ENCODE measurements around the gene KIAA0586.

GRCh38 chr14:58464652-58465051, 37.1 kb downstream of the KIAA0586 start:
- TF ChIP-seq POLR2AphosphoS5 (IDR thresholded peaks at IDR 0.05; ENCODE audit: borderline replicate concordance, low read depth, low read length) (no peak), EZH2 (IDR thresholded peaks at IDR 0.05) (no peak)

All from SK-N-MC (cell line).